NOMO-1 (cell line): ENCODE measurements around the gene C5.

ENCODE experiments used
- DNase-seq, 2 experiments: peaks; one replicate each; lab custom pipeline; 2025; ENCODE audit not compliant: unreplicated experiment in 2 of 2; lab: John Stamatoyannopoulos, UW

C5 gene

GRCh38 chr9:120927269-120928014 lies 122.6 kb downstream of the C5 start:
- DNase-seq, result no peak

DNA sequence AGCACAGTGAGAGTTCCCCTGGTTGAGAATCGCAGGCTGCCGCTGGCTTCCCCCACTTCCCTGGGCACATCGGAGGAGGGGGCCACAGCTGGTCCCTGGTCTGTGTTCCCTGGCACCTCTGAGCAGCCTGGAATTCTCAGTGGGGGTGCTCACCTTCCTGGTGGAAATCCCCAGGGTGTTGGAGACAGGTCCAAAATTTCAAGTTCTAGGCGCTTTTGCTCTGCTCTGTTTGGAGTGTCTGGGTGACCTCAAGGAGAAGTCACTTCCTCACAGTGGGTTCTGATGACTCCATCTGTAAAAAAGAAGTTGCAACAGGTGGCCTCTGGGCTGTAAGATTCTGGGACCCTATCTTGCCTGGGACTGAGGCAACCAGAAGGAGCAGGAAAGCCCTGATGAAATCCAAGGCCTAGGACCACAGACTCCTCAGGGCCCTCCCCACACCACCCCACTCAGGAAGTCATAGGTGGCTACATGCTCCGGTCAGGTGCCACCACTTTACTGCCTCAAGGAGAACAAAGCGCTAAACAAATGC lies 123.6 kb downstream of the C5 start, which contains the start of gene TRAF1:
Gene TRAF1, minus strand, starts transcription at position 400 of the 532 bp plus-strand sequence. CDS start 721 bp downstream, outside the sequence.
- peak; percentile 59 to 68 for DNase-seq

- no peak for DNase-seq
Observed at GRCh38 chr9:120925535-120926396, 124.3 kb downstream of the C5 start.

GRCh38 chr9:120924698-120925534 lies 125.2 kb downstream of the C5 start:
- DNase-seq, result no peak

DNA sequence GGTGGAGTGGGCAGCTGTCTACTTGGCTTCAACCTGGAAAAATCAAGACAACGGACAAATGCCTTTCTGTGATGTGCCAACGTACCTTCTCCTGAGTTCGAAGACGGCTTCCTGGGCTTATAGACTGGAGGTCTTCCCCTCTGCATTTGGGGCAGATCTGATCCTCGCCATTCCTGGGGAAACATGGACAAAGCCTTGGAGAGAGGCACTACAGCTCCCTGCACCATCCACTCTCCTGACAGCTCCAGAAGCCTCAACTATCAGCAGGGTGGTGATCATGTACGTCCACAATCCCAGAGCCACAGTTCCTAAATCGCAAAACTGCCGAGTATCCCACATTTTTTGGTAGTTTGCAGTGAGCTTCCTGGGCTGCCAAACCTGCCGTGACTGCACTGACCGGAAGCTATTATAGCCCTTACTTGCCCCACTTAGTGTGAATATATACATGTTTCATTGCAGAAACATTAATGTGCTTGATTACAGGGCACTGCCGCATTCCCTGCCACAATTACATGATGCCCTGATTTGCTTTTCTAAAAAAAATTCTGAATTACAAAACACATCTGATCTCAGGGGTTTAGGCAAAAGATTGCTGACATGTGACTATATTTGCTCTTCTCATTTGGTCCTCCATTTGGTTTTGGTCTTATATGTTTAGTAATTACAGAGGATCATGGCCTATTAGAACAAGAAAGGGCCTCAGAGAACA lies 126.3 kb downstream of the C5 start:
- no peak for DNase-seq

- no peak for DNase-seq
Observed at GRCh38 chr9:120922404-120923195, 127.5 kb downstream of the C5 start.

DNA sequence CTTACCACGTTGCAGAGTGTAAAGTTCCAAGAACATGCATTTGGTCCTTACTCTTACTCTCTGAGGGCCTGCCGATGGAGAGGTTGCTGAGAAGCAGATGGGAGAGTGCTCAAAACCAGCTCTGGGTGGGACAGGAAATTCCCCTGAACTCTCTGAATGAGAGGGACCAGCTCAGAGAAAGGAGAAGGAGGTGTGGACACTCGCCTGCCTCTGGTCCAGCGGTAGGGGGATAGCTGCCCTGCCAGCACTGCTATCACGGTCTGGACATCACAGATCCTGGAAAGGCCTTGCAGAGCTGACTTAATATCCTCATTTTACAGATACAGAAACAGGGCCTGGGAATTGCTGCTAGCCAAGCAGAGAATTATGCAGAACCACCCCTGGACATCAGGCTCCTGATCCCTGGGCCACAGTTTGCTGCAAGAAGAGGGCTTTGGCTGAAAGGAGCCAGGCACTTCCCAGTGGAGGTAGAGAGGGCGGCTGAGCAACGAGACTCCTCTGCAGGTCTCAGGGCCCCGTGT lies 128.4 kb downstream of the C5 start:
- no peak for DNase-seq

DNA sequence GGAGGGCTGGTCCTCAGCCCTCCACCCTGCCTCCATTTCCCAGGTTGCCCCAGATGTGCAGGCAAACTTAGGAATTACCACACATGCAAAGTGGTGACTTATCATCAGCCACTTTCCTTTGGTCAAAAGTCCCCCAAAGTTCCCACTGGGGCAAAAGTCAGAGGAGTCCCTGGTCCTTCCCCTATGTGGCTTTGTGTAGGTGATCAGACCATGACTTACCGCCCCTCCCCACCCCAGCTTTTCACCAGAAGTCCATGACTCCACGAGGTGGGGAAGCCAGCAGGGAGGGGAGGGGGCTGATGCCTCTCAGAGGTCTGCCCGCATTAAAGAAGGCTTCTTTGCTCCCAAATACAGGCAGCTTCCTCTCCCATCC lies 129.3 kb downstream of the C5 start:
- no peak for DNase-seq

DNA sequence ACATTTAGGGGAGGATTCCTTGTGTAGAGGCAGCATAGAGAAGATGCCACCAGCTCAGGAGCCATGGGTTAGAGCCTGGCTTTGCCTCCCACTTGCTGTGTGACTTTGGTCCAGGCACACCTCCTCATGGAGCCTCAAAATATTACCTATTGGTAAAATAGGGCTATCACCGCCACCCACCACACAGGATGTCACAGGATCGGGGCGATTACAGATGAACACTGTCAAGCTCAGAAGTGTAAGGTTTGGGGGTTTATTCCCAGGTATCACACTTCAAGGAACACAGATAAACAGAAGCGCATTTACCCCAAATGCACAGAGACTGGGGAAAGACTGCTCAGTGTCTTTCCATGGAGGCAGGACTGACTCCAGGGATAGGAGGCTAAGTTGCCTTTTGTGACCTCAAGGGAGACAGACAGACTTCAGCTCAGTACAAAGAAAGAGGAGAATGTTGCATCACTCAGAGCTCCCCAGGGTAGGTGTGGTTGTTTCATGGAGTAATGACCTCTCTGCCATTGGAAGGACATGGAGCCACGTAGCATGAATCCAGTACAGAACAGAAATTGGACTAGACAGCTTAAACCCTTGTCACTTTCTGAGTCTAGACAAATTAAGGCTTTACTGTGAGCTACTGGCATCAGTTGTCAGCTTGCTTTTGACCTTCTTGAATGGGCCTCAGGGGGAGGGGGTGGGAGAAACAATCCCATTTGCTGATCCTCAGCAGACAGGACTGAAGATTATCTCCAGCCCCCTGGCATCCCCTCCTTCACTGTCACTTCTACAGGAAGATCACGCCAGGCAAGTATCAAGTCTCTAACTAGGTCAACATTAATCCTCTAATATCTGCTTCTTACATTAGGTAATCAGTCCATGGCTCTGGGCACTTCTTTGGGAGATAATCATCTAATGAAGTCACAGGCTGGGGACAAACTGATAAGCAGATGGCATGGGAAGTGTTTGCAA lies 130.0 kb downstream of the C5 start:
- no peak for DNase-seq

- DNase-seq, result no peak
Observed at GRCh38 chr9:120918931-120919842, 130.9 kb downstream of the C5 start.

GRCh38 chr9:120917929-120918762 lies 131.9 kb downstream of the C5 start:
- no peak for DNase-seq

GRCh38 chr9:120916991-120917880 lies 132.8 kb downstream of the C5 start:
- DNase-seq, result no peak

GRCh38 chr9:120916588-120916987 lies 133.5 kb downstream of the C5 start:
- DNase-seq, result no peak

GRCh38 chr9:120915854-120916470 lies 134.1 kb downstream of the C5 start:
- DNase-seq, result no peak

DNA sequence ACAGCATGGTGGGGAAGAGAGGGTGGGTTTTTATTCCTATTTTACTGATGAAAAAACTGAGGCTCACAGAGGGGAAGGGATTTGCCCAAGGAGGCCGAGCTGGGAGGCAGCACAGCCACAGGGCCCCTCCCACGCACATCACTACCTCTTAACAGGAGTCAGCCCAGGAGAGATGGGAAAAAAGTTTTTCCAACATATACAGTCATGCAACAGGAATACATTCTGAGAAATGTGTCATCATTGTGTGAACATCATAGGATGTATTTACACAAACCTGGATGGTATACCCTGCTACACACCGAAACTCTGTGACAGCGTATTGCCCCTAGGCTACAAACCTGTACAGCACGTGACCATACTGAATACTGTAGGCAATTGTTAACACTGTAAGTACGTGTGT lies 135.1 kb downstream of the C5 start:
- no peak for DNase-seq
